Adrenal gland (tissue), 12 donors: ENCODE measurements around the gene PRPF19. TPM values are rescaled to one million over a fixed set of nuclear protein-coding genes. Genes with fewer than 3 reads are reported as not detected.
A peak's percentile ranks its signal among the peaks of the same experiment; 100 is the strongest.

Source experiments
- DNase-seq, 7 donors: peaks; one replicate each; pipeline ENCODE4 v3.0.0-alpha.2; 2019 to 2020
- H3K27ac ChIP-seq, 5 donors: fragments of 200-600 bp; sonication (generic) in 4 of 5; 1 replicate in 3 of 5; 2 replicates in 2 of 5; pipeline versions ENCODE4 v1.5.1 to v1.8.0; 2016 to 2020; ENCODE audit warnings: mild to moderate bottlenecking in 1 of 5
- H3K27me3 ChIP-seq: fragments of 200-600 bp; 2 replicates; pipeline ENCODE4 v1.8.0; 2021
- H3K36me3 ChIP-seq, 2 donors: fragments of 200-600 bp; replicated peaks in 1 of 2; 1 replicate in 1 of 2; 2 replicates in 1 of 2; pipeline versions ENCODE4 v1.5.1 to v1.8.0; 2018 to 2022
- H3K4me1 ChIP-seq, 2 donors: fragments of 200-600 bp; replicated peaks in 1 of 2; 1 replicate in 1 of 2; 2 replicates in 1 of 2; pipeline versions ENCODE4 v1.5.1 to v1.8.0; 2018 to 2021
- H3K4me3 ChIP-seq, 4 donors: fragments of 200-600 bp; sonication (generic) in 3 of 4; one replicate each; pipeline ENCODE4 v1.5.1; 2016 to 2018
- H3K9me3 ChIP-seq, 3 donors: fragments of 200-600 bp; sonication (generic) in 1 of 3; replicated peaks in 1 of 3; 1 replicate in 2 of 3; 2 replicates in 1 of 3; pipeline versions ENCODE4 v1.5.1 to v1.8.0; 2016 to 2021
- POLR2A ChIP-seq, 2 donors: fragments of 450-650 bp; IDR thresholded peaks; one replicate each; pipeline ENCODE4 v1.6.1; 2017; ENCODE audit warnings: antibody characterized with exemption in 2 of 2, mild to moderate bottlenecking in 2 of 2, moderate library complexity in 1 of 2
- WGBS, 4 donors: extraction: QIAGEN DNeasy Blood & Tissue Kit in 2 of 4; methylation state at CpG; one replicate each; pipeline versions ENCODE4 v1.1.5 to v1.1.7; 2013 to 2017; 5-methylcytosine and 5-hydroxymethylcytosine counted together
- intact Hi-C, 2 donors: fragments of 100-400 bp; cut with DNase I; formaldehyde crosslinking; loops; one replicate each; pipeline versions ENCODE4 v1.14.1 to v1.15.0; 2022 to 2023
- polyA plus RNA-seq, 3 donors: library from polyadenylated mRNA; stranded (reverse); fragments of 200-250 nt in 2 of 3; fragments of 350-450 nt in 1 of 3; fragmentation: Illumina TruSeq in 1 of 3; extraction: RNeasy Lipid Tissue Mini Kit (QIAGEN cat#74804) in 1 of 3; gene quantifications; one replicate each; pipeline ENCODE4 v1.2.3, GENCODE V29; 2013 to 2014
- total RNA-seq, 9 donors: library from RNA; depleted of rRNA in 4 of 9; stranded (reverse); fragments of >200 nt in 4 of 9; fragments of 120-200 nt in 1 of 9; fragmentation: NEBNext Ultra II Directional in 1 of 9; extraction: Animal tissue kit (Norgen Biotek cat#: 25700) in 1 of 9; gene quantifications; one replicate each; pipeline versions ENCODE4 v1.1.0 to v1.2.4, GENCODE V29; 2013 to 2023
- TF ChIP-seq, protein P1 (sequence below), 6 experiments: fragments of 450-650 bp in 4 of 6; fragments of 200-600 bp in 2 of 6; sonication (generic) in 1 of 6; IDR thresholded peaks; 1 replicate in 5 of 6; 2 replicates in 1 of 6; pipeline versions ENCODE4 v1.5.1 to v1.8.0; 2016 to 2021; ENCODE audit warnings: antibody characterized with exemption in 6 of 6, mild to moderate bottlenecking in 2 of 6, moderate library complexity in 1 of 6
- donor health status: healthy with polysubstance abuse.
- donor health status: Bipolar disorder and iron deficiency.
- donor health status: DM: yes; HTN: yes; CAD: no.
- donor health status: DM: no; HTN: no; CAD: no.
- donor health status: DM: no; HTN: no; CAD: no.
- donor health status: DM: yes; HTN: yes; CAD: no.

Gene PRPF19
- total and polyA plus RNA-seq, 12 donors: 45.5 to 129 (median 100.0) TPM

GRCh38 chr11:60870733-60871377, 35.5 kb downstream of the PRPF19 start:
- Histone ChIP-seq H3K36me3 (no peaks in the 10 kb centered on the region), H3K4me3 (no peak overlapping the region), H3K4me1 (peaks cover 0 to 22% of the 10 kb centered on the region in 2 donors), H3K9me3 (no peaks in the 10 kb centered on the region), H3K27me3 (no peaks in the 10 kb centered on the region), H3K27ac (no peak overlapping the region)
- WGBS, 4 donors: 81 to 86% (median 83%) methylated on average over 9 to 13 of the region's 13 CpGs
- TF ChIP-seq, protein P1, sequence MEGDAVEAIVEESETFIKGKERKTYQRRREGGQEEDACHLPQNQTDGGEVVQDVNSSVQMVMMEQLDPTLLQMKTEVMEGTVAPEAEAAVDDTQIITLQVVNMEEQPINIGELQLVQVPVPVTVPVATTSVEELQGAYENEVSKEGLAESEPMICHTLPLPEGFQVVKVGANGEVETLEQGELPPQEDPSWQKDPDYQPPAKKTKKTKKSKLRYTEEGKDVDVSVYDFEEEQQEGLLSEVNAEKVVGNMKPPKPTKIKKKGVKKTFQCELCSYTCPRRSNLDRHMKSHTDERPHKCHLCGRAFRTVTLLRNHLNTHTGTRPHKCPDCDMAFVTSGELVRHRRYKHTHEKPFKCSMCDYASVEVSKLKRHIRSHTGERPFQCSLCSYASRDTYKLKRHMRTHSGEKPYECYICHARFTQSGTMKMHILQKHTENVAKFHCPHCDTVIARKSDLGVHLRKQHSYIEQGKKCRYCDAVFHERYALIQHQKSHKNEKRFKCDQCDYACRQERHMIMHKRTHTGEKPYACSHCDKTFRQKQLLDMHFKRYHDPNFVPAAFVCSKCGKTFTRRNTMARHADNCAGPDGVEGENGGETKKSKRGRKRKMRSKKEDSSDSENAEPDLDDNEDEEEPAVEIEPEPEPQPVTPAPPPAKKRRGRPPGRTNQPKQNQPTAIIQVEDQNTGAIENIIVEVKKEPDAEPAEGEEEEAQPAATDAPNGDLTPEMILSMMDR (IDR thresholded peaks at IDR 0.05): no peak
- TF ChIP-seq POLR2A (IDR thresholded peaks at IDR 0.05): no peak
- DNase-seq: no peak
- intact Hi-C loops: no loop called here

DNA sequence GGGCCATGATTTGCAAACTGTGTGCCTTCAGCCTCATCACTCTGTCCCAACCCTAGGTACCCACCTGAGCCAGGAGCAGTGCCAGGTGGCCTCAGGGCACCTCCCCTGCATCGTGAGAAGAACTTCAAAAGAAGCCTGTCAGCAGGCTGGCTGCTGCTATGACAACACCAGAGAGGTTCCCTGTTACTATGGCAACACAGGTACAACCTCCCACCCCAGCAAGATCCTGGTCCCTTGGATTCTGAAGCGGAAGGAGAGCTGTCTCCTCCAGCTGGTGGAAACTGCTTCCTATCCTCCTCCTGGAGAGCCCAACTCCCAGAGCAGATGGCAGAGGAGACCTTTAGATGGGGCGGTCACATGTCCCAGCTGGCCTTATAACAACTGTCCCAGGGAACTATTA, 36.1 kb downstream of the PRPF19 start:
- H3K36me3 ChIP-seq: no peaks in the 10 kb centered on the region
- peaks cover 0 to 22% of the 10 kb centered on the region in 2 donors for H3K4me1 ChIP-seq
- WGBS, 4 donors: 70 to 96% (median 77%) methylated on average over 2 to 3 of the region's 3 CpGs
- intact Hi-C loops: no loop called here
- no peaks in the 10 kb centered on the region for H3K27me3 ChIP-seq
- no peak overlapping the region for H3K4me3 ChIP-seq
- DNase-seq: peak in 1 of 7 donors; percentile 48
- no peaks in the 10 kb centered on the region for H3K9me3 ChIP-seq
- H3K27ac ChIP-seq: no peak overlapping the region
- TF ChIP-seq POLR2A (IDR thresholded peaks at IDR 0.05): no peak
- TF ChIP-seq, protein P1 (IDR thresholded peaks at IDR 0.05): no peak

- H3K27ac ChIP-seq: no peak overlapping the region
- WGBS, 4 donors: 87 to 96% (median 93%) methylated on average over 4 to 7 of the region's 7 CpGs
- H3K4me1 ChIP-seq: peaks cover 0 to 22% of the 10 kb centered on the region in 2 donors
- no peaks in the 10 kb centered on the region for H3K9me3 ChIP-seq
- TF ChIP-seq, protein P1 (IDR thresholded peaks at IDR 0.05): no peak
- no peak for TF ChIP-seq POLR2A (IDR thresholded peaks at IDR 0.05)
- intact Hi-C loops: no loop called here
- no peak overlapping the region for H3K4me3 ChIP-seq
- DNase-seq: peak in 2 of 7 donors; percentile 5 to 28
- H3K27me3 ChIP-seq: no peaks in the 10 kb centered on the region
- no peaks in the 10 kb centered on the region for H3K36me3 ChIP-seq
Observed at GRCh38 chr11:60869451-60869825, 36.9 kb downstream of the PRPF19 start.

- TF ChIP-seq, protein P1 (IDR thresholded peaks at IDR 0.05): no peak
- TF ChIP-seq POLR2A (IDR thresholded peaks at IDR 0.05): no peak
- no peak overlapping the region for H3K4me3 ChIP-seq
- peaks cover 0 to 22% of the 10 kb centered on the region in 2 donors for H3K4me1 ChIP-seq
- no peaks in the 10 kb centered on the region for H3K36me3 ChIP-seq
- intact Hi-C loops: no loop called here
- H3K27ac ChIP-seq: no peak overlapping the region
- H3K27me3 ChIP-seq: no peaks in the 10 kb centered on the region
- H3K9me3 ChIP-seq: no peaks in the 10 kb centered on the region
- DNase-seq: peak in 2 of 7 donors; percentile 3 to 27
- 73 to 88% (median 83%) methylated on average over 10 of the region's 10 CpGs for WGBS, 4 donors
Observed at GRCh38 chr11:60868682-60869450, 37.5 kb downstream of the PRPF19 start.
